H1 (cell line): ENCODE results near the gene RNU7-1. TPM values are rescaled to one million over a fixed set of nuclear protein-coding genes. Genes with fewer than 3 reads are reported as not detected.

Experiments used
- FOSL1 ChIP-seq: IDR thresholded peaks from 2 replicates; pipeline ENCODE4 v1.6.1; 2011; ENCODE audit warnings: mild to moderate bottlenecking, low read depth, low read length, moderate library complexity; ENCODE audit not compliant: insufficient read depth
- HDAC2 ChIP-seq, 2 experiments: fragments of 300-600 bp in 1 of 2; sonication (generic) in 1 of 2; IDR thresholded peaks; 2 replicates each; pipeline ENCODE4 v1.6.1; 2011 to 2012; ENCODE audit warnings: low read depth in 2 of 2, low read length in 2 of 2, mild to moderate bottlenecking in 2 of 2, moderate library complexity in 2 of 2, borderline replicate concordance in 1 of 2, inconsistent platforms in 1 of 2
- JUN ChIP-seq: IDR thresholded peaks from 2 replicates; pipeline ENCODE4 v1.6.1; 2011; ENCODE audit warnings: low read depth, mild to moderate bottlenecking, improper control_type of control experiment, low read length
- PHF8 ChIP-seq: fragments of 200-600 bp; sonication (generic); conservative IDR thresholded peaks from 2 replicates; pipeline ENCODE4 v1.7.1; 2012; ENCODE audit warnings: low read depth, mild to moderate bottlenecking, inconsistent platforms, low read length, moderate library complexity
- SIN3A ChIP-seq, 2 experiments: IDR thresholded peaks in 1 of 2; conservative IDR thresholded peaks in 1 of 2; 2 replicates each; pipeline ENCODE4 v1.6.1; 2011 to 2012; ENCODE audit warnings: low read length in 2 of 2, improper control_type of control experiment in 1 of 2, low read depth in 1 of 2, mild to moderate bottlenecking in 1 of 2
- SP2 ChIP-seq: IDR thresholded peaks from 2 replicates; pipeline ENCODE4 v1.6.1; 2012; ENCODE audit warnings: mild to moderate bottlenecking, low read length, inconsistent platforms
- SRF ChIP-seq: IDR thresholded peaks from 2 replicates; pipeline ENCODE4 v1.6.1; 2011; ENCODE audit warnings: mild to moderate bottlenecking, low read depth, low read length, moderate library complexity
- polyA plus RNA-seq, 7 experiments: library from polyadenylated mRNA; depleted of rRNA in 3 of 7; stranded (reverse) in 5 of 7; unstranded in 2 of 7; fragments of >200 nt in 5 of 7; fragments of 200-250 nt in 2 of 7; gene quantifications; 1 replicate in 5 of 7; 2 replicates in 1 of 7; 4 replicates in 1 of 7; pipeline versions ENCODE4 v1.2.1 to v1.2.3, GENCODE V29; 2011 to 2013; ENCODE audit warnings: missing spikeins in 2 of 7, mixed read lengths in 2 of 7
- total RNA-seq: library from RNA; stranded (reverse); fragmentation: NEBNext Ultra II Directional; extraction: Animal tissue kit (Norgen Biotek cat#: 25700); gene quantifications from 2 replicates; pipeline ENCODE4 v1.2.1, GENCODE V29; 2021
- TF ChIP-seq, protein P1 (sequence below), 3 experiments: IDR thresholded peaks; 1 replicate in 2 of 3; 2 replicates in 1 of 3; pipeline versions ENCODE4 v1.5.1 to v1.6.1; 2011; ENCODE audit warnings: low read length in 3 of 3, mild to moderate bottlenecking in 3 of 3, inconsistent platforms in 2 of 3, low read depth in 1 of 3, moderate library complexity in 1 of 3; ENCODE audit not compliant: insufficient read depth in 1 of 3; ENCODE audit errors: control extremely low read depth in 1 of 3

Gene RNU7-1
- total and polyA plus RNA-seq, 2 of the 8 experiments (the other 6 are each of a cell fraction or from before 2014, with no cell fraction given), result not detected

DNA sequence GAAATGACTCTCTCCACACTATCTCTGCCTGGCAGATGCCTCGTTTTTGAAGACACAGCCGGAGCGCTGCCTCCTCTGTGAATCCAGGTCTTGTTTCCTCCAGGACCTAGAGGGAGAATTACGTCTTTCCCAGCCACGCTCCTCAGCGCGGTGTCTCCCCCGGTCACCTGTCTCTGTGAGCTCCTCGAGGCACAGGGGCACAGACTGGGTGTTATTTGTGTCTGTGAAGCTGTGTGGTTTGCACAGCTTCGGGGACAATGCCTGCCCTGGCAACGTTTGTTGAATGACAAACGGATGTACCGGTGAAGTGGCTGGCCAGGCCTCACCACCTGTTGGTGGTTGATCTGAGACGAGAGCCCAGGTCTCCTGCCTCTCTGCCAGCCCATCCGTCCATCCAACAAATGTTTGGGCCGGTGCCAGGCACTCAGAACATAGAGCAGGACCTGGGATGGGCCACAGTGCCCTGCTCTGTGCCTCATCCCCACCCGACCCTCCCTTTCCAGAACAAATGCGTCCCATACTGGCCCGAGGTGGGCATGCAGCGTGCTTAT, 13.6 kb downstream of the RNU7-1 start (continued):
- TF ChIP-seq, protein P1, sequence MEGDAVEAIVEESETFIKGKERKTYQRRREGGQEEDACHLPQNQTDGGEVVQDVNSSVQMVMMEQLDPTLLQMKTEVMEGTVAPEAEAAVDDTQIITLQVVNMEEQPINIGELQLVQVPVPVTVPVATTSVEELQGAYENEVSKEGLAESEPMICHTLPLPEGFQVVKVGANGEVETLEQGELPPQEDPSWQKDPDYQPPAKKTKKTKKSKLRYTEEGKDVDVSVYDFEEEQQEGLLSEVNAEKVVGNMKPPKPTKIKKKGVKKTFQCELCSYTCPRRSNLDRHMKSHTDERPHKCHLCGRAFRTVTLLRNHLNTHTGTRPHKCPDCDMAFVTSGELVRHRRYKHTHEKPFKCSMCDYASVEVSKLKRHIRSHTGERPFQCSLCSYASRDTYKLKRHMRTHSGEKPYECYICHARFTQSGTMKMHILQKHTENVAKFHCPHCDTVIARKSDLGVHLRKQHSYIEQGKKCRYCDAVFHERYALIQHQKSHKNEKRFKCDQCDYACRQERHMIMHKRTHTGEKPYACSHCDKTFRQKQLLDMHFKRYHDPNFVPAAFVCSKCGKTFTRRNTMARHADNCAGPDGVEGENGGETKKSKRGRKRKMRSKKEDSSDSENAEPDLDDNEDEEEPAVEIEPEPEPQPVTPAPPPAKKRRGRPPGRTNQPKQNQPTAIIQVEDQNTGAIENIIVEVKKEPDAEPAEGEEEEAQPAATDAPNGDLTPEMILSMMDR (IDR thresholded peaks at IDR 0.05; ENCODE audit: control extremely low read depth in 1 of 3, insufficient read depth in 1 of 3, low read depth in 1 of 3, low read length in 3 of 3), result no peak
- no peak for TF ChIP-seq FOSL1
- TF ChIP-seq SRF, result no peak
- TF ChIP-seq PHF8, result no peak
- TF ChIP-seq SP2, result no peak
- no peak for TF ChIP-seq SIN3A (conservative IDR thresholded peaks at IDR 0.05 in 1 of 2, IDR thresholded peaks at IDR 0.05 in 1 of 2; ENCODE audit: low read depth in 1 of 2, low read length in 2 of 2)
- no peak for TF ChIP-seq JUN
- TF ChIP-seq HDAC2 (IDR thresholded peaks at IDR 0.05; ENCODE audit: borderline replicate concordance in 1 of 2, low read depth in 2 of 2, low read length in 2 of 2), result no peak
